ENCODE data around the gene S100Z.
"Not testable (repeated sequence)": the region's sequence is repeated elsewhere in the genome, so short reads cannot be mapped to it uniquely, and the experiment has no call there.

Gene S100Z

DNA sequence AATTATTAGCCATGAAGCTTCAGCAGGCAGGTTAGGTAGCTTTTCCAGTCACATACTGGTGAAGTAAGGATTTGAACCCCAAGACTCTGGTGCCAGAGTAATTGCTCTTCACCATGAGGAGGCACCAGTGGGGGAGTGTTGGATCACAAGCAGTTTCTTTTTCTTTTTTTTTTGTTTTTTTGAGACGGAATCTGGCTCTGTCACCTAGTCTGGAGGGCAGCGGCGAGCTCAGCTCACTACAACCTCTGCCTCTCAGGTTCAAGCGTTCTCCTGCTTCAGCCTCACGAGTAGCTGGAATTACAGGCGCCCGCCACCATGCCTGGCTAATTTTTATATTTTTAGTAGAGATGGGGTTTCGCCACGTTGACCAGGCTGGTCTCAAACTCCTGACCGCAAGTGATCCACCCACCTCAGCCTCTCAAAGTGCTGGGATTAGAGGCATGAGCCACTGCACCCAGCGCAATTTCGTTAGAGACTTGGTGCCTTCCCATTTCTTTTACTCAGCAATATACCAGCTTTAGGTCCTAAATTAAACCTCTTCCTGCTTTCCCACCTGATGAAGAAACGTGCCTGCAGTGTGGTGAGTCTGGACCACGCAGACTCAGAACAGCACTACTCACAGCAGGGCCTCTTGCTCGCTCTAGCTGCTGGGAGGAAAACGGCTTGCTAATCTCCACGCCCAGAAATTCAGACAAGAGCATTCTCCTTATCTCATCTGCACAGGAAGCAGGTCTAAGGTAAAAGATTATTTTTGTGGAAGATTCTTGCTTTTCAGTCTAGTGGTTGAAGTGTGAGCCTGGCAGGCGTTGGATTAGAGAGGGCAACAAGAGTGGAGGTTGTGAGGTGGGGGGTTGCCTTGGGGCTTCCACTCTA lies at the start of gene S100Z:
Gene S100Z, plus strand, starts transcription at position 596 of the 873 bp plus-strand sequence. CDS start 25,346 bp downstream, outside the sequence.
- FAIRE-seq = no peak

DNA sequence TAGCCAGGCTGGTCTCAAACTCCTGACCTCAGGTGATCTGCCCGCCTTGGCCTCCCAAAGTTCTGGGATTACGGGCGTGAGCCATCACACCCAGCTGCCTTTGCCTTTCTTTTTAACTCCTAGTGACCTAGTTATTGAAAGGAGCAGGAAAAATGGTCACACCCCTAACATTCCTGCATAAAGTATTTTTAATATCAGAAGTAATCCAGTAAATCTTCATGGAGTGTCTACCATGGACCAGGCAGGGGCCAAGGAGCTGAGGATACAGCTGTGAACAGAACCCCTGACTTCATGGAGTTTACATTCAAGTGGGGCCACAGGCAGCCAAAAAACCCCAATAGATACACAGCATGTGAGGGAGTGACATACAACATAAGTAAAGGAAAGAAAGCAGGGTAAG lies 49.2 kb upstream of the S100Z start:
- FAIRE-seq = no peak

- FAIRE-seq = no peak
Measured at GRCh38 chr5:76801159-76801802, 48.5 kb upstream of the S100Z start.

DNA sequence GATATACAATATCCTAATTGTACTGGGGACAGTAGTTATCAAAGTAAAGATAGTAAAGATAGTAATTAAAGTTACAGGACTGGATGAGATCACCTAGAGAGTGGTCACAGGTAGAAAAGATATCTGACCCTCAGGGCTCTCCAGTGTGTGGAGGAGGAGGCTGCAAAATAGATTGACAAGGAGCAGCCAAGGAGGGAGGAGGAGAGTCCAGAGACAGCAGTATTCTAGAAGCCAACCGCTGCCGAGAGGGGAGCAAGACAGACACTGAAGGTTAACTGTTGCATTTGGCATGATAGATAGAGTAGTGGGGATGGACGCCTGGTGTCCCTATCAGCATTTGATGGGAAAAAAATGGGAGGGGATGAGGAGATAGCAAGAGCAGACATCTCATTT lies 48.0 kb upstream of the S100Z start:
- no peak for FAIRE-seq

DNA sequence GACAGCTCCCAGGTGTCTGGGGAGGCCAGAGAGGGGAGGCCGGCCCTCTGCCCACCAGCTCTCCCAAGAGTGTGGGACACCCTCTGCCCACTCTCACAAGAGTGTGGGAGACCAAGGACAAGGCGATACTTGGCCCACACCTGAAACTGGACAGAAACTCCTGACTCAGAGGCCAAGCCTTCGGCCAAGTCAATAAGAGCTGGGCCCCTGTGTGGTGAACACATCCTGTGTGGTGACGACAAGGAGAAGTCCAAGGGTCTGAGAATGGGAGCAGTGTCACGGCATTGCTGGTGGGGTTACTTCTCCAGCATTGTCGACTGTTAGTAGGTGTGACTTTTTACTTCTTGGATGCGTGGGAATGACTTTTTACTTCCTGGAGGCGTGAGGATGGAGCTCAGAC lies 45.5 kb upstream of the S100Z start:
- no peak for FAIRE-seq

GRCh38 chr5:76805821-76806505 lies 43.9 kb upstream of the S100Z start:
- FAIRE-seq = peak; percentile 93

- FAIRE-seq = no peak
Measured at GRCh38 chr5:76807296-76807695, 42.5 kb upstream of the S100Z start.

- no peak for FAIRE-seq
Measured at GRCh38 chr5:76808141-76808691, 41.6 kb upstream of the S100Z start.

DNA sequence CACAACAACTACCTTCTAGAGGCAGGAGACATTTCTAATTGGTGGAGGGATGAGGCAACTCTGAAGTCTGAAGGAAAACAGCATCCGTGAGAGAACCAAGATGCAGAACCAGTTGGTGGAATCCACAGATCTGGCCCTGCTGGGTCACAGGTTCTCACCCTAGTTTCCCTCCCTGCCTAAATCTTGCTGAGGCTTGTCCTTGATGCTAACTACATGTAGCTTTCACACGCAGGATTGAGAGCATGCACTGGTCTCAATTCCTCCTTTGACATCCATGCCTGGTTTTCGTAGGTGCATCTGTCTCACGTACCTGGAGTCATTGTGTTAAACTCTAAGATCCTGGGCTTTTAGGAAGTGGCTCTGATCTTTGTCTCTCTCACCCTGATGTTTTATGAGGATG lies 40.7 kb upstream of the S100Z start:
- FAIRE-seq = no peak

GRCh38 chr5:76810236-76810635 lies 39.6 kb upstream of the S100Z start:
- FAIRE-seq = no peak

- FAIRE-seq = no peak
Measured at GRCh38 chr5:76811214-76811613, 38.6 kb upstream of the S100Z start.

- FAIRE-seq = not testable (repeated sequence)
Measured at GRCh38 chr5:76812209-76812608, 37.6 kb upstream of the S100Z start.

- no peak for FAIRE-seq
Measured at GRCh38 chr5:76813982-76814562, 35.7 kb upstream of the S100Z start.

DNA sequence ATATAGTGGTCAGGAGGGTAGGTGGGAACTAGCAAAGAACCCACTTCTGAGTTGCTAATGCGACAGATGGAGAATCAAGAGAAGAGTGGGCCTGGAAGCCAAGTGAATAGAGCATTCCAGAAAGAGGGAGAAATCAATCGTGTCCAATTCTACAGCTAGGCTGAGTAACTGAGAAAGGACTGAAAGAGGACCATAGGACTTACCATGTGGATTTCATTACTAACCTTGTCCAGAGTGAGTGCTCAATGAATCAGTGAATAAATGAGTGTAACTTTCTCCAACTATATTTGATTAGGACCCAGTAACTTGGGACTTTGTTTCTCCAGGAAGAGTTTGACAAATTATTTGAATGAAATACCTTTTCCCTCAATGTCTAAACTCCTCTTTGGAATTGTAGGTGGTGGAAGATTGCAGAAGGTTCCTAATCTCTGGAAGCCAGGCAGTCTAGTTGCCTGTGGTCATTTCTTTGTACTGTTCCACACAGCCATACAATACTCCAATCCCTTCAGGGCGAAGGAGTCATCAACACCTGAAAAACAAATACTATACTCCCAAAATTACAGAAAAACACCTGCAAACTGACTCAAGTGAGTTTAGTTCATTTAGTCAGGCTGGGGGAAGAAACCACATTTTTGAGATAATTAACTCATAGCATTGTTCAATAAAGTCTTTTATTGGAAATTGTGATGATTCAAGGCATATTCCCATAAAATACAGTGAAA lies 33.5 kb upstream of the S100Z start:
- no peak for FAIRE-seq

GRCh38 chr5:76818844-76819831 lies 30.7 kb upstream of the S100Z start, which contains the start of gene F2RL1:
Gene F2RL1 (plus strand): TSS chr5:76819030. CDS start chr5:76819183, 153 bp downstream.
- no peak for FAIRE-seq

GRCh38 chr5:76819851-76820525 lies 29.8 kb upstream of the S100Z start:
- no peak for FAIRE-seq

DNA sequence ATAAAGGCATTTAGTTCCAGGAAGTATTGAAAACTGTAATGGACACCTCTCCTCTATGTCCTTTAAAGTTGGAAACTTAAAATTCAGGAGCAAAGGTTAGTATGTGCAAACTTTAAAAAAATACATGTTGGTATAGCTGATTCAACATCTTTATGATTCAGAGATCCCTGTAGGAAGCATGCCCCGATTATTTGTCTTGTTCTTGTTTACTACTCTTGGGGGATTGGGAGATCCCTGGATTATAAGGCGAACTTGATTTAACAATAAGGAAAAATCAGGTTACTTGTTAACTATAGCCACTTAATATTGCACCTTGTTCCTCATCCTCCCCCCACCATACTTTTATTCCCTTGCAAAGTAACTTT lies 29.3 kb upstream of the S100Z start:
- FAIRE-seq = no peak

GRCh38 chr5:76821136-76821535 lies 28.7 kb upstream of the S100Z start:
- no peak for FAIRE-seq

DNA sequence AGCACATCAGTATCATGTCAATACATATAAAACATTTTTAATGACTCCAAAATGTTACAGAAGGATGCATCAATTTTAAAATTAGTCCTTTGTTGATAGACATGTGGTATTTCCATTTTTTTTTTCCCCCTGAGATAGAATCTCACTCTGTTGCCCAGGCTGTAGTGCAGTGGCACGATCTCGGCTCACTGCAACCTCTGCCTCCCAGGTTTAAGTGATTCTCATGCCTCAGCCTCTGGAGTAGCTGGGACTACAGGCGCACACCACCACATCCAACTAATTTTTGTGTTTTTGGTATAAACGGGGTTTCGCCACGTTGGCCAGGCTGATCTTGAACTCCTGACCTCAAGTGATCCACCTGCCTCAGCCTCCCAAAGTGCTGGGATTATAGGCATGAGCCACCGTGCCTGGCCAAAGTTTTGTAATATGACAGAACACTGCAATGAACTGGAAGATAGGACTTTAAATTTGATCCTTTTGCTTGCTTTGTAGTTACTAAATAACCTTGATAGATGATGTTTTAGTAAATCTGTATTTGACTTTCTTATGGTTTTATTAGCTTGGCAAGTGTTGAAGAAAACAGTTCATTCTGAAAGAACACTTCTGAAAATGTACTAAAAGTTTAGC lies 27.6 kb upstream of the S100Z start:
- not testable (repeated sequence) for FAIRE-seq

GRCh38 chr5:76826416-76826815 lies 23.4 kb upstream of the S100Z start:
- FAIRE-seq = not testable (repeated sequence)
